K562 (cell line): Measurements from ENCODE around the gene CYP51A1. TPM values are rescaled to one million over a fixed set of nuclear protein-coding genes. Genes with fewer than 3 reads are reported as not detected.

Experiments used
- CEBPZ ChIP-seq: fragments of 150-350 bp; IDR thresholded peaks from 2 replicates; pipeline ENCODE4 v1.6.1; 2014; ENCODE audit warnings: low read depth, mild to moderate bottlenecking, low read length, borderline replicate concordance
- CHAMP1 ChIP-seq: fragments of 450-650 bp; IDR thresholded peaks from 2 replicates; pipeline ENCODE4 v1.6.1; 2016; ENCODE audit warnings: mild to moderate bottlenecking
- FOXJ2 ChIP-seq: fragments of 200-800 bp; sonication (Bioruptor generic); IDR thresholded peaks from 2 replicates; pipeline ENCODE4 v1.6.1; 2016; ENCODE audit warnings: missing genetic modification characterization, missing compliant biosample characterization
- HBP1 ChIP-seq: fragments of 450-650 bp; formaldehyde crosslinking; IDR thresholded peaks from 2 replicates; pipeline ENCODE4 v1.4.0; 2022; ENCODE audit warnings: missing genetic modification characterization
- HSF4 ChIP-seq: fragments of 250-450 bp; sonication (Bioruptor Pico); IDR thresholded peaks from 2 replicates; pipeline ENCODE4 v2.1.2; 2022; ENCODE audit warnings: mild to moderate bottlenecking, moderate library complexity, borderline replicate concordance
- MXI1 ChIP-seq: IDR thresholded peaks from 2 replicates; pipeline ENCODE4 v1.6.1; 2011; ENCODE audit warnings: low read depth, mild to moderate bottlenecking, improper control_type of control experiment, low read length
- XRCC5 ChIP-seq: fragments of 200-400 bp; formaldehyde crosslinking; IDR thresholded peaks from 2 replicates; pipeline ENCODE4 v1.6.1; 2017; ENCODE audit warnings: low read depth, mild to moderate bottlenecking, low read length
- polyA plus RNA-seq, 8 experiments: library from polyadenylated mRNA; depleted of rRNA in 4 of 8; stranded (reverse) in 5 of 8; unstranded in 3 of 8; fragments of >200 nt; fragmentation: Nextera tagmentation in 2 of 8; fragmentation: Illumina TruSeq in 1 of 8; extraction: Ambion mirVana in 2 of 8; extraction: Trizol in 1 of 8; gene quantifications; 2 replicates each; pipeline versions ENCODE4 v1.2.1 to v1.2.3, GENCODE V29; 2011 to 2014; ENCODE audit warnings: inconsistent platforms in 1 of 8, missing spikeins in 1 of 8
- total RNA-seq, 7 experiments: library from RNA; depleted of rRNA in 6 of 7; stranded (reverse); fragments of >200 nt in 6 of 7; fragmentation: Illumina TruSeq in 2 of 7; extraction: Trizol in 2 of 7; gene quantifications; 2 replicates each; pipeline versions ENCODE4 v1.2.1 to v1.2.3, GENCODE V29; 2011 to 2021; ENCODE audit warnings: low replicate concordance in 1 of 7

Gene CYP51A1
- total and polyA plus RNA-seq, 9 of the 15 experiments (the other 6 are each of a cell fraction or from before 2014, with no cell fraction given) = 35.4 to 151 (median 80.3) TPM

DNA sequence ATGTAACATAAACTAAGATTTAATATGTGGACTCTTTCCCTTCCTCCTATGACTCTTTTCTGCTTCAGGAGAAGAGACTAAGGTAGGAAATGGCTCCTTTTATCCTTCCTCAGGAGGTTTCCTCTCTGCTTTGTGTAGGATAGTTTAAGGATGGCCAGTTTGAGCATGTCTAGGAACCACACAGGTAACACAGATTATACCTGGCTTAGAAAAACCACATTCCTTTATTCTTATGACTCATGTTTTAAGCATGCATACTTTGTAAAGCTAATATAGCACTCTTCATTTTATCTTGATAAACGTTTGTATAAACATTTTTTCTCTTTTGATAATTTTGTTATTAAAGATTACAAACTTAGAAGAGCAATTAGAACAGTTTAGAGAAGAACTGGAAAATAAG lies 57.8 kb downstream of the CYP51A1 start (continued):
- TF ChIP-seq FOXJ2 = no peak
- no peak for TF ChIP-seq CEBPZ
- no peak for TF ChIP-seq HSF4 (CRISPR knock-in tag)
- TF ChIP-seq XRCC5 = no peak
- no peak for TF ChIP-seq CHAMP1
- no peak for TF ChIP-seq HBP1 (CRISPR knock-in tag)
- TF ChIP-seq MXI1 = no peak
- TF ChIP-seq, all 486 proteins: peak for 0
